KMS-11 (cell line): ENCODE data around the gene TMED3.

Experiments
- H2AFZ ChIP-seq: fragments of 200-600 bp; sonication (generic); 2 replicates; pipeline ENCODE4 v1.6.1; 2016; ENCODE audit warnings: antibody characterized with exemption, mixed run types, low read depth
- H3K27ac ChIP-seq: fragments of 200-600 bp; sonication (generic); 2 replicates; pipeline ENCODE4 v1.6.1; 2016; ENCODE audit warnings: mild to moderate bottlenecking, mixed run types
- H3K27me3 ChIP-seq: fragments of 200-600 bp; sonication (generic); 2 replicates; pipeline ENCODE4 v1.6.1; 2017; ENCODE audit warnings: mild to moderate bottlenecking, low read depth, mixed run types, moderate library complexity; ENCODE audit not compliant: insufficient read depth
- H3K36me3 ChIP-seq: fragments of 200-600 bp; sonication (generic); 2 replicates; pipeline ENCODE4 v1.6.1; 2017; ENCODE audit warnings: mild to moderate bottlenecking, mixed run types; ENCODE audit not compliant: insufficient read depth
- H3K4me1 ChIP-seq: fragments of 200-600 bp; sonication (generic); 2 replicates; pipeline ENCODE4 v1.6.1; 2016; ENCODE audit warnings: mild to moderate bottlenecking, low read depth, mixed run types; ENCODE audit not compliant: poor library complexity, severe bottlenecking
- H3K4me2 ChIP-seq: fragments of 200-600 bp; sonication (generic); 2 replicates; pipeline ENCODE4 v1.7.0; 2016; ENCODE audit warnings: mild to moderate bottlenecking, mixed run types
- H3K4me3 ChIP-seq: fragments of 200-600 bp; sonication (generic); IDR thresholded peaks from 2 replicates; pipeline ENCODE4 v1.6.1; 2017; ENCODE audit warnings: low read depth, low read length, mixed read lengths; ENCODE audit not compliant: insufficient read depth
- H3K79me2 ChIP-seq: fragments of 200-600 bp; sonication (generic); 2 replicates; pipeline ENCODE4 v1.6.1; 2016; ENCODE audit warnings: low read depth, mixed run types; ENCODE audit not compliant: insufficient read depth
- H3K9ac ChIP-seq: fragments of 200-600 bp; sonication (generic); 2 replicates; pipeline ENCODE4 v1.6.1; 2016; ENCODE audit warnings: mild to moderate bottlenecking, mixed run types
- H4K20me1 ChIP-seq: fragments of 200-600 bp; sonication (generic); 2 replicates; pipeline ENCODE4 v1.6.1; 2016; ENCODE audit warnings: mild to moderate bottlenecking, mixed run types; ENCODE audit not compliant: insufficient read depth
- TF ChIP-seq, protein P1 (sequence below): fragments of 200-600 bp; sonication (generic); conservative IDR thresholded peaks from 2 replicates; pipeline ENCODE4 v1.6.1; 2017; ENCODE audit warnings: low read depth, mild to moderate bottlenecking, antibody characterized with exemption, low read length, moderate library complexity, mixed read lengths

TMED3 gene

DNA sequence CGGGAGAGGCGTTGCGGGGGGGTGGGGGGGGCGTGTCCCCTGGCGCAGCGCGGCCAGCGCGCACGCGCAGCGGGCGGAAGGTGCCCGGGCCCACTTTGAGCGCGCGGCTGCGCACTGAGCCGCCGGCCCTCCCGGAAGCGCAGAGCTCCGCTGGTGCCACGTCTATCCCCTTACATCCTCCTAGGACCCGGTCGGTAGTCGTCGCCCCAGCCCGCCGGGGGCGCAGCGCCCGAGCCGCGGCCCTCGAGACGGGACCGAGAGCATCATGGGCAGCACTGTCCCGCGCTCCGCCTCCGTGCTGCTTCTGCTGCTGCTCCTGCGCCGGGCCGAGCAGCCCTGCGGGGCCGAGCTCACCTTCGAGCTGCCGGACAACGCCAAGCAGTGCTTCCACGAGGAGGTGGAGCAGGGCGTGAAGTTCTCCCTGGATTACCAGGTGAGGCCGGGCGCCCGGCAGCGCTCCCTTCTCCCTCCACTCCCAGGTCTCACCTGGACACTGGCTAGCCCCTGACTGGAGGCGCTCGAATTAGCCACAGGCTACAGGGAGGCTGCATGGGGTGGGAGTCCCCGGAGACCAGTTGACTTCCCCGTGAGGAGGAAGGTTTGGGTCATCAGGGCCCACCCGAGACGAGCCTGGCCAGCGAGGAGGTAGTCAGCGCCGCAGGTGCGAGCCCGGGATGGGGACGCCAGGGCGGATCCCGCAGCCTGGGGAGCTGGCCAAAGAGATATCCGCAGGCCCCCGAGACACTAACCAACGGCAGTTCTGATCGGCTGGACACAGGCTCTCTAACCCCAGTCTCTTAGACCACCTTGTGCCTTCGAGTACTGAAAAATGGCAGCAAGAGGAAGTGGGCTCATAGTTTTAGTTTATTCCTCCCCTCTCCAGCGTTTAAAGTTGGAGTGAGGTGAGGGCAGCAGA is at the start of gene TMED3:
Gene TMED3 (plus strand): TSS at position 128 of the 916 bp plus-strand sequence. CDS start 138 bp downstream, at position 266.
- Histone ChIP-seq H3K4me2 (peak within 1 kb of the TSS; percentile 90), H3K27me3 (no peaks in the 10 kb centered on the region), H3K9ac (peak within 1 kb of the TSS; percentile 89), H3K4me3 (peak within 1 kb of the TSS; percentile 60), H3K36me3 (no peaks in the 10 kb centered on the region; the same call in 1 of the 2 replicates), H3K4me1 (peaks cover 17% of the 10 kb centered on the region), H4K20me1 (no peaks in the 10 kb centered on the region), H3K79me2 (peaks cover 28% of the 10 kb centered on the region), H2AFZ (peak within 1 kb of the TSS; percentile 91), H3K27ac (peak within 1 kb of the TSS; percentile 53)
- TF ChIP-seq, protein P1, sequence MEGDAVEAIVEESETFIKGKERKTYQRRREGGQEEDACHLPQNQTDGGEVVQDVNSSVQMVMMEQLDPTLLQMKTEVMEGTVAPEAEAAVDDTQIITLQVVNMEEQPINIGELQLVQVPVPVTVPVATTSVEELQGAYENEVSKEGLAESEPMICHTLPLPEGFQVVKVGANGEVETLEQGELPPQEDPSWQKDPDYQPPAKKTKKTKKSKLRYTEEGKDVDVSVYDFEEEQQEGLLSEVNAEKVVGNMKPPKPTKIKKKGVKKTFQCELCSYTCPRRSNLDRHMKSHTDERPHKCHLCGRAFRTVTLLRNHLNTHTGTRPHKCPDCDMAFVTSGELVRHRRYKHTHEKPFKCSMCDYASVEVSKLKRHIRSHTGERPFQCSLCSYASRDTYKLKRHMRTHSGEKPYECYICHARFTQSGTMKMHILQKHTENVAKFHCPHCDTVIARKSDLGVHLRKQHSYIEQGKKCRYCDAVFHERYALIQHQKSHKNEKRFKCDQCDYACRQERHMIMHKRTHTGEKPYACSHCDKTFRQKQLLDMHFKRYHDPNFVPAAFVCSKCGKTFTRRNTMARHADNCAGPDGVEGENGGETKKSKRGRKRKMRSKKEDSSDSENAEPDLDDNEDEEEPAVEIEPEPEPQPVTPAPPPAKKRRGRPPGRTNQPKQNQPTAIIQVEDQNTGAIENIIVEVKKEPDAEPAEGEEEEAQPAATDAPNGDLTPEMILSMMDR: 0 out of 2 replicates have a peak, but pooled peaks have one; percentile 22

DNA sequence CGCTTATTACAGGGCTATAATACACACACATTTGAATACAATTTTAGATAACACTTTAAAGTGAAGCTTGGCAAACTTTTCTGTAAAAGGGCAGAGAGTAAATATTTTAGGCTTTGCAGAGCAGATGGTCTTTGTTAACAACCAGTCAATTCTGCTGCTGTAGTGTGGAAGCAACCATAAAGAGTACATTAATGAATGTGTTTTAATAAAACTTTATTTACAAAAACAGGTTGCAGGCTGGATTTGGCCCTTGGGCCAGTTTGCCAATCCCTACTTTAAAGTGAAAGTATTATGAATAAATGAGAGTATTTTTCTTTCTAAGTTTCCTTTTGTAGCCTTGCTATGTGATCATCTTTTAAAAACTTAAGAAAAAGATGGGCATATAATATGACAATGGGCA is 49.1 kb upstream of the TMED3 start:
- TF ChIP-seq, protein P1: no peak
- Histone ChIP-seq H3K4me3 (no peak overlapping the region), H3K27me3 (no peaks in the 10 kb centered on the region), H3K27ac (no peak overlapping the region), H3K36me3 (no peaks in the 10 kb centered on the region), H3K4me1 (no peaks in the 10 kb centered on the region), H3K79me2 (no peaks in the 10 kb centered on the region), H2AFZ (no peak overlapping the region), H4K20me1 (no peaks in the 10 kb centered on the region), H3K4me2 (no peak overlapping the region), H3K9ac (no peak overlapping the region)

DNA sequence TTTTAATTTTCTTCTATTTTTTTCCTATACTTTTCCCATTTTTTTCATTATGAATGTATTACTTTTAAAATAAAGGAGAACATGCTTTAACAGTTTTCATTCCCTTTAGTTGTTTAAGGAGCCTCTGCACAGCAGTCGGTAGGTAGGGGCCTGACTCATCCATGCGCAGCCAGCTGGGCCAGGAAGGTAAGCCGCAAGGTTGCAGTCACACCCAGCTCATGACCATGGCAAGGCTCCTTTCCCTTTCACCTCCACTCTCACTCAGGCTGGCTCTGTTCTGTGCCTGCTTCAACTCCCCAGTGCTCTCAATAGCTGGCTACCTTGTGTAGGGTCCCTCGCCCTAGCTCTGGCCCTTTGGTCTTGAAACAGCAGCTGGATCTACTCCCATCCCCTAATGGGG is 45.7 kb upstream of the TMED3 start:
- Histone ChIP-seq H2AFZ (no peak overlapping the region), H3K4me2 (no peak overlapping the region), H3K4me3 (no peak overlapping the region)

DNA sequence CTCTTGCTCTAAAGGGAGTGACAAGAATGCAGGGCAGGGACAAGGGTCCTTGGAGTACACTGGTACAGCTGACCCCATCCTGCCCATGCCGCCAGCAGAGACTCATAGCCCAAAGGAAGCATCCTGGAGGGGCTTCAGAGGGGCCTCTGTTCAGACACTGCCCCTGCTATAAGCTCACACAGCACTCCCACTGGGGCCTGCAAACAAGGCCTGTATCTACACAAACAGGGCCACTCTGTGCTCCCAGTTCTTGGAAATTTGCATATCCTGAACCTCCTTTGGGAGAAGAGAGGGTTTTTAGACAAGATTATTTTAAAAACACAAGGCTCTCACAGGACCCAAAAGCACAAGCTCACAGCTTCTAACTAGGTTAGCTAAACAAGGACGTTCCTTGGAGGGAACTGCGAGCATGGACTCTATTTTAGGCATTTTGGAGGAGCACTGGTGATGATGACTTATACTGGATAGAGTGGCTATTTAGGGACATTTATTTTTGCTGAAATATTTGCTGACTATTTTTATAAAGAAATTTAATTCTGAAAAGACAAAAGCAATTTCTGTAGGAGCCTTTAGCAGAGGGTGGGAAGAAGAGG is 44.8 kb upstream of the TMED3 start:
- H3K36me3 ChIP-seq: no peaks in the 10 kb centered on the region
- TF ChIP-seq, protein P1: no peak
- H3K4me1 ChIP-seq: no peaks in the 10 kb centered on the region
- H3K79me2 ChIP-seq: no peaks in the 10 kb centered on the region
- no peaks in the 10 kb centered on the region for H3K27me3 ChIP-seq
- H3K27ac ChIP-seq: no peak overlapping the region
- H3K9ac ChIP-seq: no peak overlapping the region
- H3K4me2 ChIP-seq: no peak overlapping the region
- H4K20me1 ChIP-seq: no peaks in the 10 kb centered on the region
- no peak overlapping the region for H2AFZ ChIP-seq
- H3K4me3 ChIP-seq: no peak overlapping the region

More for the DNA sequence above, 45.7 kb upstream of the TMED3 start:
- Histone ChIP-seq H3K27me3 (no peaks in the 10 kb centered on the region), H3K27ac (no peak overlapping the region), H3K4me1 (no peaks in the 10 kb centered on the region), H3K36me3 (no peaks in the 10 kb centered on the region), H3K79me2 (no peaks in the 10 kb centered on the region), H3K9ac (no peak overlapping the region), H4K20me1 (no peaks in the 10 kb centered on the region)
- TF ChIP-seq, protein P1: no peak
